HepG2 (cell line): Measurements from ENCODE around the gene PHYHIPL. TPM values are rescaled to one million over a fixed set of nuclear protein-coding genes. Genes with fewer than 3 reads are reported as not detected.

Experiments
- ATAC-seq: fragments of 200-7000 bp; cut with Tn5 transposase; 3 replicates; pipeline ENCODE4 v1.9.1; 2020; ENCODE audit warnings: mild to moderate bottlenecking, moderate library complexity
- BruUV-seq: library from RNA; stranded (reverse); fragments of 400-500 nt; replicated peaks from 2 replicates; lab custom pipeline; 2021; lab: Mats Ljungman, UMichigan
- CTCF ChIA-PET: fragments of 300-600 bp; formaldehyde crosslinking; extraction: SDS; loops from one replicate; lab custom pipeline; 2021; ENCODE audit warnings: low total read pairs, inconsistent platforms, low intra/inter-chr PET ratio; lab: Yijun Ruan, JAX
- POLR2A ChIA-PET: fragments of 350-600 bp; sonication (Branson Sonifier 250); formaldehyde crosslinking; loops from one replicate; lab custom pipeline; 2020; ENCODE audit warnings: antibody characterized with exemption, inconsistent platforms; lab: Yijun Ruan, JAX
- DNase-seq: peaks from one replicate; pipeline ENCODE4 v3.0.0-alpha.2; 2015; ENCODE audit warnings: low spot score
- FAIRE-seq: peaks from 3 replicates; lab custom pipeline; 2011; peaks lifted over from hg19 to GRCh38; lab: Jason Lieb, UNC
- H2AFZ ChIP-seq: one replicate; pipeline ENCODE4 v1.6.1; 2011; ENCODE audit warnings: low read length, inconsistent platforms
- H3K27ac ChIP-seq: fragments of 300-600 bp; 3 replicates; pipeline ENCODE4 v1.8.0; 2011; ENCODE audit warnings: mixed run types, mild to moderate bottlenecking, mixed read lengths, low read length, inconsistent platforms; ENCODE audit not compliant: insufficient read depth; ENCODE audit errors: extremely low read length
- H3K27me3 ChIP-seq, 2 experiments: fragments of 200-600 bp in 1 of 2; 2 replicates in 1 of 2; 3 replicates in 1 of 2; pipeline versions ENCODE4 v1.6.0 to v1.8.0; 2011; ENCODE audit warnings: low read length in 2 of 2, mild to moderate bottlenecking in 2 of 2, moderate library complexity in 2 of 2, inconsistent platforms in 1 of 2; ENCODE audit not compliant: insufficient read depth in 2 of 2, control insufficient read depth in 1 of 2
- H3K36me3 ChIP-seq, 2 experiments: fragments of 200-600 bp in 1 of 2; replicated peaks in 1 of 2; 2 replicates in 1 of 2; 3 replicates in 1 of 2; pipeline versions ENCODE4 v1.5.1 to v1.8.0; 2011; ENCODE audit warnings: low read length in 2 of 2, inconsistent platforms in 1 of 2; ENCODE audit not compliant: insufficient read depth in 2 of 2, control insufficient read depth in 1 of 2
- H3K4me1 ChIP-seq: 2 replicates; pipeline ENCODE4 v1.5.1; 2012; ENCODE audit warnings: low read length, inconsistent platforms; ENCODE audit not compliant: insufficient read depth
- H3K4me2 ChIP-seq: 2 replicates; pipeline ENCODE4 v1.6.0; 2011; ENCODE audit warnings: low read depth, low read length, inconsistent platforms
- H3K4me3 ChIP-seq, 3 experiments: fragments of 200-600 bp in 1 of 3; sonication (generic), shearing (Covaris generic) in 1 of 3; replicated peaks in 1 of 3; 2 replicates each; pipeline ENCODE4 v1.5.1; 2011 to 2016; ENCODE audit warnings: low read length in 3 of 3, inconsistent platforms in 2 of 3, low read depth in 2 of 3, mild to moderate bottlenecking in 2 of 3, control low read depth in 1 of 3, mixed read lengths in 1 of 3; ENCODE audit not compliant: insufficient read depth in 1 of 3
- H3K79me2 ChIP-seq: one replicate; pipeline ENCODE4 v1.6.1; 2011; ENCODE audit warnings: low read length, inconsistent platforms; ENCODE audit not compliant: insufficient read depth
- H3K9ac ChIP-seq: 2 replicates; pipeline ENCODE4 v1.6.0; 2011; ENCODE audit warnings: mild to moderate bottlenecking, low read depth, low read length, inconsistent platforms; ENCODE audit not compliant: insufficient read depth
- H3K9me3 ChIP-seq: 2 replicates; pipeline ENCODE4 v1.5.1; 2012; ENCODE audit warnings: mild to moderate bottlenecking, low read length
- H4K20me1 ChIP-seq: 2 replicates; pipeline ENCODE4 v1.6.0; 2011; ENCODE audit warnings: inconsistent platforms, mild to moderate bottlenecking, low read length, moderate library complexity; ENCODE audit not compliant: insufficient read depth
- ARID3A ChIP-seq: IDR thresholded peaks from 2 replicates; pipeline ENCODE4 v1.6.1; 2012; ENCODE audit warnings: low read depth, low read length, improper control_type of control experiment
- ASH2L ChIP-seq: fragments of 300-600, 200-600 bp; sonication (generic); IDR thresholded peaks from 2 replicates; pipeline ENCODE4 v1.7.0; 2017; ENCODE audit warnings: low read depth, mild to moderate bottlenecking, moderate library complexity, mixed read lengths, low read length; ENCODE audit not compliant: insufficient read length
- CHCHD3 ChIP-seq: sonication (generic); formaldehyde crosslinking; IDR thresholded peaks from 2 replicates; pipeline ENCODE4 v1.8.0; 2022; ENCODE audit warnings: mild to moderate bottlenecking, missing genetic modification reagents, moderate library complexity
- GTF2F1 ChIP-seq: fragments of 150-350 bp; IDR thresholded peaks from 2 replicates; pipeline ENCODE4 v1.6.1; 2014; ENCODE audit warnings: low read length
- KLF15 ChIP-seq: sonication (generic); formaldehyde crosslinking; IDR thresholded peaks from 2 replicates; pipeline ENCODE4 v1.8.1; 2023; ENCODE audit warnings: borderline replicate concordance, mild to moderate bottlenecking, inconsistent platforms, missing genetic modification reagents, mixed read lengths
- MYNN ChIP-seq: sonication (generic); formaldehyde crosslinking; IDR thresholded peaks from 2 replicates; pipeline ENCODE4 v1.4.0; 2020; ENCODE audit warnings: mild to moderate bottlenecking, low read depth, missing genetic modification reagents
- NONO ChIP-seq, 2 experiments: fragments of 450-650 bp in 1 of 2; sonication (generic) in 1 of 2; formaldehyde crosslinking in 1 of 2; IDR thresholded peaks in 1 of 2; conservative IDR thresholded peaks in 1 of 2; 2 replicates each; pipeline versions ENCODE4 v1.6.1 to v1.8.0; 2017 to 2022; ENCODE audit warnings: mild to moderate bottlenecking in 1 of 2, missing genetic modification reagents in 1 of 2, moderate library complexity in 1 of 2
- POGZ ChIP-seq: sonication (generic); formaldehyde crosslinking; IDR thresholded peaks from 2 replicates; pipeline ENCODE4 v1.4.0; 2020; ENCODE audit warnings: mild to moderate bottlenecking, missing genetic modification reagents
- SALL1 ChIP-seq: sonication (generic); formaldehyde crosslinking; IDR thresholded peaks from 2 replicates; pipeline ENCODE4 v1.8.0; 2022; ENCODE audit warnings: mild to moderate bottlenecking, missing genetic modification reagents
- SNAPC4 ChIP-seq: sonication (generic); formaldehyde crosslinking; IDR thresholded peaks from 2 replicates; pipeline ENCODE4 v1.4.0; 2020; ENCODE audit warnings: mild to moderate bottlenecking, missing genetic modification reagents
- U2AF1 ChIP-seq: fragments of 200-400 bp; formaldehyde crosslinking; optimal IDR thresholded peaks from 2 replicates; pipeline ENCODE3; 2017; ENCODE audit warnings: mild to moderate bottlenecking, low read depth, low read length
- ZNF296 ChIP-seq: sonication (generic); formaldehyde crosslinking; conservative IDR thresholded peaks from 2 replicates; pipeline ENCODE4 v1.5.0; 2020; ENCODE audit warnings: mild to moderate bottlenecking, missing genetic modification reagents
- ZNF761 ChIP-seq: sonication (generic); formaldehyde crosslinking; conservative IDR thresholded peaks from 2 replicates; pipeline ENCODE4 v1.4.0; 2020; ENCODE audit warnings: mild to moderate bottlenecking, missing genetic modification reagents
- in situ Hi-C: cut with HindIII; loops from 2 replicates; pipeline ENCODE4 v1.10.0; 2017; ENCODE audit warnings: low pct_unique_long_range_greater_than_20kb; ENCODE audit not compliant: extremely low pct_ligation_motif_present
- intact Hi-C: fragments of 100-400 bp; cut with micrococcal nuclease; formaldehyde crosslinking; loops from one replicate; pipeline ENCODE4 v1.10.0; 2022; ENCODE audit not compliant: unreplicated experiment
- polyA plus RNA-seq, 8 experiments: library from polyadenylated mRNA; depleted of rRNA in 3 of 8; stranded (reverse) in 7 of 8; unstranded in 1 of 8; fragments of >200 nt; fragmentation: Illumina TruSeq in 4 of 8; extraction: Trizol in 4 of 8; gene quantifications; 2 replicates each; pipeline versions ENCODE4 v1.2.1 to v1.2.3, GENCODE V29; 2011 to 2016; ENCODE audit warnings: low read depth in 4 of 8, missing spikeins in 1 of 8, mixed read lengths in 1 of 8; ENCODE audit not compliant: insufficient read depth in 1 of 8
- total RNA-seq, 5 experiments: library from RNA; depleted of rRNA; stranded (reverse); fragments of >200 nt; fragmentation: Illumina TruSeq; extraction: Trizol; gene quantifications; 2 replicates each; pipeline ENCODE4 v1.2.3, GENCODE V29; 2016; ENCODE audit warnings: low read depth in 1 of 5
- TF ChIP-seq, protein P1 (sequence below): sonication (generic); formaldehyde crosslinking; IDR thresholded peaks from 2 replicates; pipeline ENCODE4 v1.4.0; 2020; ENCODE audit warnings: missing genetic modification reagents

PHYHIPL gene
- total and polyA plus RNA-seq, 2 of the 13 experiments (the other 11 are each of a cell fraction or from before 2014, with no cell fraction given) = 40.6 to 78.5 TPM

DNA sequence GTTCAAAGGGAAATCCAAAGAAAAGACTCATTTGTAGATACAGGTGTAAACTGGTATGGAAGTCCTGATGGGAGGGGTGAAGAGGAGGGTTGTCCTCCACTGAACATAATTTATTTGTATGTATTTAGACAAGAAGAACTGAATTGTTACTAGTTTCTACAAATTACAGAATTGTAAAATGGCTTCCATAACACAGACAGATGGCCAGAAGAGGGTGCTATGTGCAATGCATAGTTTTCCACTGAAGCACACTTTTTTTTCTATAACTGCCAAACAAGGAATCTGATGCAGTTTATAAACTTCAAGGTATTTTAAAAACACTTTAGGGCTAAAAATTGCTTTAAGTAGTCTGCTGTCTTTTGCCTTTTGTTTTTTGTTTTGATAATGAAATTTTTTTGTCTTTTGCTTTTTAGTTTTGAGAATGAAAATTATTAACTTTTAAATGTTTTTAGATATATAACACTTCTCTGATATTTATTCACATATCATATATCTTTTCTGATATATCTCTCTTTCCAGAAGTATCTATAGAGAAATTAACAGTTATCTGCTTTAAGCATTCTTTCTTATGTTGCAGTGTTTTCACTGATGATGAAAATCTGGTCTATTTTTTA, 58.5 kb downstream of the PHYHIPL start:
- H3K4me2 ChIP-seq = no peak overlapping the region
- no peaks in the 10 kb centered on the region for H3K9me3 ChIP-seq
- peaks cover 59% of the 10 kb centered on the region for H3K79me2 ChIP-seq
- H2AFZ ChIP-seq = no peak overlapping the region
- H3K36me3 ChIP-seq = peaks cover 8 to 52% of the 10 kb centered on the region in 2 experiments
- ATAC-seq (no peak; the same call in 2 of the 3 replicates), FAIRE-seq (no peak), DNase-seq (no peak)
- POLR2A ChIA-PET = no interaction called here
- H3K27ac ChIP-seq = no peak overlapping the region
- intact Hi-C loops (no loop called here), in situ Hi-C loops (loop anchor here (10.0 kb wide), 1 partner anchor 280 kb away; no protein-coding TSS in a partner anchor)
- H4K20me1 ChIP-seq = peaks cover 5% of the 10 kb centered on the region; the same call in 1 of the 2 replicates
- no TSS peak for BruUV-seq
- no peak overlapping the region for H3K9ac ChIP-seq
- H3K4me3 ChIP-seq = no peak overlapping the region
- CTCF ChIA-PET = no interaction called here
- H3K27me3 ChIP-seq = no peaks in the 10 kb centered on the region; a peak in 1 of 5 replicates
- H3K4me1 ChIP-seq = peaks cover 5% of the 10 kb centered on the region; the same call in 1 of the 2 replicates
- no peak for TF ChIP-seq GTF2F1
- peak; percentile 39; the same call in 1 of the 2 replicates for TF ChIP-seq POGZ
- TF ChIP-seq SALL1 = no peak
- TF ChIP-seq KLF15 (CRISPR knock-in tag) = no peak
- no peak for TF ChIP-seq SNAPC4 (CRISPR knock-in tag)
- no peak for TF ChIP-seq ZNF761
- no peak for TF ChIP-seq ZNF296 (CRISPR knock-in tag)
- no peak for TF ChIP-seq CHCHD3 (CRISPR knock-in tag)
- TF ChIP-seq MYNN (CRISPR knock-in tag) = no peak
- peak; percentile 19 for TF ChIP-seq ASH2L
- TF ChIP-seq, protein P1, sequence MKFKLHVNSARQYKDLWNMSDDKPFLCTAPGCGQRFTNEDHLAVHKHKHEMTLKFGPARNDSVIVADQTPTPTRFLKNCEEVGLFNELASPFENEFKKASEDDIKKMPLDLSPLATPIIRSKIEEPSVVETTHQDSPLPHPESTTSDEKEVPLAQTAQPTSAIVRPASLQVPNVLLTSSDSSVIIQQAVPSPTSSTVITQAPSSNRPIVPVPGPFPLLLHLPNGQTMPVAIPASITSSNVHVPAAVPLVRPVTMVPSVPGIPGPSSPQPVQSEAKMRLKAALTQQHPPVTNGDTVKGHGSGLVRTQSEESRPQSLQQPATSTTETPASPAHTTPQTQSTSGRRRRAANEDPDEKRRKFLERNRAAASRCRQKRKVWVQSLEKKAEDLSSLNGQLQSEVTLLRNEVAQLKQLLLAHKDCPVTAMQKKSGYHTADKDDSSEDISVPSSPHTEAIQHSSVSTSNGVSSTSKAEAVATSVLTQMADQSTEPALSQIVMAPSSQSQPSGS (CRISPR knock-in tag) = no peak
- no peak for TF ChIP-seq ARID3A
- no peak for TF ChIP-seq U2AF1
- no peak for TF ChIP-seq NONO (IDR thresholded peaks at IDR 0.05)
- no peak for TF ChIP-seq NONO (CRISPR knock-in tag; conservative IDR thresholded peaks at IDR 0.05)
